A549 (cell line): ENCODE results near the gene CD207.

Source experiments
- BHLHE40 ChIP-seq: IDR thresholded peaks from 2 replicates; pipeline ENCODE4 v1.6.1; 2012; ENCODE audit warnings: low read depth, low read length, inconsistent platforms
- CBX8 ChIP-seq: fragments of 200-600 bp; sonication (generic); IDR thresholded peaks from 2 replicates; pipeline ENCODE4 v1.6.1; 2016
- CTCF ChIP-seq: fragments of >200 bp; sonication (Bioruptor Twin); formaldehyde crosslinking; IDR thresholded peaks from 3 replicates; pipeline ENCODE4 v1.5.1; 2016
- EP300 ChIP-seq, 2 experiments: fragments of >200 bp; sonication (Bioruptor Twin); formaldehyde crosslinking; IDR thresholded peaks; 2 replicates in 1 of 2; 3 replicates in 1 of 2; pipeline ENCODE4 v1.6.1; 2016 to 2017
- MAFK ChIP-seq: fragments of 450-650 bp; IDR thresholded peaks from 2 replicates; pipeline ENCODE4 v1.6.1; 2014; ENCODE audit not compliant: partially characterized antibody
- PBX3 ChIP-seq: IDR thresholded peaks from 2 replicates; pipeline ENCODE4 v1.6.1; 2012
- POLR2A ChIP-seq: IDR thresholded peaks from 2 replicates; pipeline ENCODE4 v1.6.1; 2012; ENCODE audit warnings: mild to moderate bottlenecking, low read length
- RNF2 ChIP-seq: fragments of 200-600 bp; sonication (generic); IDR thresholded peaks from 2 replicates; pipeline ENCODE4 v1.6.1; 2016; ENCODE audit warnings: low read depth, mild to moderate bottlenecking, antibody characterized with exemption, moderate library complexity, borderline replicate concordance
- SREBF2 ChIP-seq: fragments of 450-650 bp; IDR thresholded peaks from 2 replicates; pipeline ENCODE4 v1.6.1; 2014; ENCODE audit warnings: mild to moderate bottlenecking, moderate library complexity
- USF2 ChIP-seq: fragments of 450-650 bp; IDR thresholded peaks from 2 replicates; pipeline ENCODE4 v1.6.1; 2014; ENCODE audit warnings: antibody characterized with exemption
- TF ChIP-seq, protein P1 (sequence below): IDR thresholded peaks from 2 replicates; pipeline ENCODE4 v1.6.1; 2012
- TF ChIP-seq, protein P2 (sequence below): fragments of 200-600 bp; sonication (generic); IDR thresholded peaks from 2 replicates; pipeline ENCODE4 v1.6.1; 2016; ENCODE audit warnings: antibody characterized with exemption, mild to moderate bottlenecking, moderate library complexity

GRCh38 chr2:70830366-70830765 is 5.2 kb downstream of the CD207 start:
- TF ChIP-seq CTCF = no peak
- TF ChIP-seq EP300 (IDR thresholded peaks at IDR 0.05) = no peak
- TF ChIP-seq, protein P1, sequence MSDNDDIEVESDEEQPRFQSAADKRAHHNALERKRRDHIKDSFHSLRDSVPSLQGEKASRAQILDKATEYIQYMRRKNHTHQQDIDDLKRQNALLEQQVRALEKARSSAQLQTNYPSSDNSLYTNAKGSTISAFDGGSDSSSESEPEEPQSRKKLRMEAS = no peak
- TF ChIP-seq PBX3 = no peak
- no peak for TF ChIP-seq USF2
- TF ChIP-seq, protein P2, sequence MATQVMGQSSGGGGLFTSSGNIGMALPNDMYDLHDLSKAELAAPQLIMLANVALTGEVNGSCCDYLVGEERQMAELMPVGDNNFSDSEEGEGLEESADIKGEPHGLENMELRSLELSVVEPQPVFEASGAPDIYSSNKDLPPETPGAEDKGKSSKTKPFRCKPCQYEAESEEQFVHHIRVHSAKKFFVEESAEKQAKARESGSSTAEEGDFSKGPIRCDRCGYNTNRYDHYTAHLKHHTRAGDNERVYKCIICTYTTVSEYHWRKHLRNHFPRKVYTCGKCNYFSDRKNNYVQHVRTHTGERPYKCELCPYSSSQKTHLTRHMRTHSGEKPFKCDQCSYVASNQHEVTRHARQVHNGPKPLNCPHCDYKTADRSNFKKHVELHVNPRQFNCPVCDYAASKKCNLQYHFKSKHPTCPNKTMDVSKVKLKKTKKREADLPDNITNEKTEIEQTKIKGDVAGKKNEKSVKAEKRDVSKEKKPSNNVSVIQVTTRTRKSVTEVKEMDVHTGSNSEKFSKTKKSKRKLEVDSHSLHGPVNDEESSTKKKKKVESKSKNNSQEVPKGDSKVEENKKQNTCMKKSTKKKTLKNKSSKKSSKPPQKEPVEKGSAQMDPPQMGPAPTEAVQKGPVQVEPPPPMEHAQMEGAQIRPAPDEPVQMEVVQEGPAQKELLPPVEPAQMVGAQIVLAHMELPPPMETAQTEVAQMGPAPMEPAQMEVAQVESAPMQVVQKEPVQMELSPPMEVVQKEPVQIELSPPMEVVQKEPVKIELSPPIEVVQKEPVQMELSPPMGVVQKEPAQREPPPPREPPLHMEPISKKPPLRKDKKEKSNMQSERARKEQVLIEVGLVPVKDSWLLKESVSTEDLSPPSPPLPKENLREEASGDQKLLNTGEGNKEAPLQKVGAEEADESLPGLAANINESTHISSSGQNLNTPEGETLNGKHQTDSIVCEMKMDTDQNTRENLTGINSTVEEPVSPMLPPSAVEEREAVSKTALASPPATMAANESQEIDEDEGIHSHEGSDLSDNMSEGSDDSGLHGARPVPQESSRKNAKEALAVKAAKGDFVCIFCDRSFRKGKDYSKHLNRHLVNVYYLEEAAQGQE = no peak
- TF ChIP-seq POLR2A = no peak
- no peak for TF ChIP-seq CBX8
- TF ChIP-seq MAFK = no peak
- TF ChIP-seq BHLHE40 = no peak
- no peak for TF ChIP-seq RNF2
- no peak for TF ChIP-seq SREBF2
